DMS114 treated with DMSO at 0.1 percent for 48 hours (cell line): ENCODE results near the gene IL21.

Experiments
- DNase-seq: peaks from one replicate; lab custom pipeline; 2025; ENCODE audit not compliant: unreplicated experiment; lab: John Stamatoyannopoulos, UW

IL21 gene

GRCh38 chr4:122635205-122635604, 14.3 kb upstream of the IL21 start:
- no peak for DNase-seq

GRCh38 chr4:122633211-122633610, 12.3 kb upstream of the IL21 start:
- no peak for DNase-seq

DNA sequence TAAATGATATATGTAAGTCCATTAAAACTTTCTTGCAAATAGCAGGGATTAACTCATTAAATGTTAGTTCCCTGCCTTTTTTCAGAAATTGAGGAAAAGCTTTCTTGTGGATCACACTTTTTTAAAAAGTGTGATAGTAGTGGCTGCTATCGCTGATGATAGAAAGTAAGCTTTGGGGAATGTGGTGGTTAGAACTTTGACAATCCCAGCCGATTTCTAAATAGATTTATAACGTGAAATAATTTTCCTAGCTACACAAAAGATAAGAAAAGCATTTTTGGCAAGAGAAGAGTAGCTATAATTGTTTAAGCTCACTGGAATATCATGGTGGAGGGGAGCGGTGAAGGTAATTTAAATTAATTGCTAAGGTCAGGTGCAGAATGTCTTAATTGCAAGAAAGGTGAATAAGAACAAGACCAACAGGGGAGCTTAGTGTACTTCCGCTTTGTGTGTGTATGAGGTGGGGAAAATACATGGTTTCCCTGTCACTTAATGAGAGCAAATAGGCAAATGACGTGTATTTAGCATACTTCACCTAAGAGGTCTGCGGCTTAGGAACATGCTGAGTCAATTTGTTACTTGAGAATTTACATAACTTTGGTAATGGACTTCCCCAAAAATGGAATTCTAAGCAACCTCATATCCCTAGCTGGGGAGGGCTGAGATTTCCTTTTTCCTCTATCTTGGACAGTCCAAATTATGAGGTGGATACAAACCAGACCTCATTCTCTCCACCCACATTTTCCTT, 11.7 kb upstream of the IL21 start:
- no peak for DNase-seq

GRCh38 chr4:122625156-122625555, 4.3 kb upstream of the IL21 start:
- no peak for DNase-seq

GRCh38 chr4:122624205-122624604, 3.3 kb upstream of the IL21 start:
- no peak for DNase-seq

GRCh38 chr4:122623637-122624166, 2.8 kb upstream of the IL21 start:
- no peak for DNase-seq

DNA sequence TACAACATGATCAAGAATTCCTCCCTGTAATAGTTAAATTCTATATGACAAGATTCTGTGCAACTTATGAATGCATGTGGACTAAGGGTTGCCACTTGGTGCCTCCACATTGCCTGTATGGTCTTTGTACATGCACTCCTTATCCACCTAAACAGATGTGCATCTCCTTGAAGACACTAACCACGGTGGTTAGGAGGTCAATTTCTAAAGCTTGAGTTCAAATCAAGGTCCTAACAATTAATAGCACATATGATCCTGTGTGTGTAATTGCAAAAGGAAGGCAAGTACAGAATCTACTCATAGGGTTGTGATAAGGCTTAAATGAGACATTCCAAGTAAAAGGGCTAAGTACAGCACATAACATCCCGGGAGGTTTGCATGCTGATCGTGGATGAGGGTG, 1.5 kb upstream of the IL21 start:
- no peak for DNase-seq

- DNase-seq, result no peak
Measured at GRCh38 chr4:122619611-122620010, 1.3 kb downstream of the IL21 start.

- DNase-seq, result no peak
Measured at GRCh38 chr4:122617597-122618593, 3.0 kb downstream of the IL21 start.

GRCh38 chr4:122616915-122617596, 3.8 kb downstream of the IL21 start:
- DNase-seq, result no peak

- no peak for DNase-seq
Measured at GRCh38 chr4:122614621-122615020, 6.2 kb downstream of the IL21 start.

DNA sequence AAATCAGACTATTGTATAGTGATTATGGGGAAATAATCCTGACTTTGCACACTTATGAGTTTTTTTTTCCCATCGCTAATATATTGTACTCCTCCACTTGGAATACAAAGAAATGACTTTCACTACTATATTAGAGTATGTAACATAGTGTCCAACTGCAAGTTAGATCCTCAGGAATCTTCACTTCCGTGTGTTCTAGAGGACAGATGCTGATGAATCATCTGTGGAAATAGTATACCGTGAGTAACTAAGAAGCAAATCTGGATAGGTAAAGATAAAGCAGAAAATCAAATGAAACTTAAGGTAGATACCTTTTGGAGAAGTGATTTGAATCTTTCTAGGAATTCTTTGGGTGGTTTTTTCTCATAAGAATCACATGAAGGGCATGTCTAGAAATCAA, 8.3 kb downstream of the IL21 start:
- no peak for DNase-seq

GRCh38 chr4:122606364-122607043, 14.4 kb downstream of the IL21 start:
- DNase-seq, result no peak

- no peak for DNase-seq
Measured at GRCh38 chr4:122604146-122604545, 16.7 kb downstream of the IL21 start.

- DNase-seq, result no peak
Measured at GRCh38 chr4:122603156-122603574, 17.7 kb downstream of the IL21 start.

DNA sequence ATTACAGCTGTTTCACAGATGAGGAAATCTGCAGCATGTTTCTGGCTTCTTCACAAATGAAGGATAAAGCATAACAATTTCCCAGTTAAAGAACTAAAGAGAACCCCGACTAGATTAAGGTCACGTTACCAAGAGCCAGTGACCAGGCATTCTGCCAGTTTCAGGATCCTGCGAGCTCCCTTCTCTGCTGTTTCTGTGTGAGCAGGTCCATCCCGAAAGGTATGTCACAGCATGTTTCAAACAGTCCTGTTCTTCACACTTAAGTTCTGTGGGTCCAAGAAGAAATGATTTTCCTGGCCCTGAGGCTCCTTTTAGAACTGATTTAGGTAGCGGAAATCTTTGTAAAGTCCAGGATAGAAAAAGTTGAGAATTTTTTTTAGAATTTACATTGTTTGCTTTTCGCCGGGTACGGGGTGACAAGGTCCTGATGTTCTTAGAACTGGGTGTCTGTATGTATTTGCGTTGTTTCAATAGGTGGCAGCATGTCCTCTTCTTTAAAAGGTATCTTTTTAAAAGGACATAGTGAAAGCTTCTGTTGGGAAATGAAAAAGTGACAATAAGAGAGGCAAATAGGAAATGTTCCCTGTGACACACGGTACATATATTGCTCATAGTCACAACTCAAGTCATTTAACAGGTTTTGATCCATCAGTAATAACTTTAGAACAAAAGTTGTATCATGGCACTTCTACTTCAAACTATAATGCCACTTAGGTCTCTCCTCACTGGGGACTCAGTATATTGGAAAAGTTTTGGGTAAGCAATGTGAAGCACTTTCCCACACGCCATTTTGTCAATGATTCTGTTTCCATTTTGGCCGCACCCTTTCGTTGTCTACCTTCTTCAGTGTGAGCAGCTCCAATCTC, 18.4 kb downstream of the IL21 start:
- peak; percentile 13 for DNase-seq

DNA sequence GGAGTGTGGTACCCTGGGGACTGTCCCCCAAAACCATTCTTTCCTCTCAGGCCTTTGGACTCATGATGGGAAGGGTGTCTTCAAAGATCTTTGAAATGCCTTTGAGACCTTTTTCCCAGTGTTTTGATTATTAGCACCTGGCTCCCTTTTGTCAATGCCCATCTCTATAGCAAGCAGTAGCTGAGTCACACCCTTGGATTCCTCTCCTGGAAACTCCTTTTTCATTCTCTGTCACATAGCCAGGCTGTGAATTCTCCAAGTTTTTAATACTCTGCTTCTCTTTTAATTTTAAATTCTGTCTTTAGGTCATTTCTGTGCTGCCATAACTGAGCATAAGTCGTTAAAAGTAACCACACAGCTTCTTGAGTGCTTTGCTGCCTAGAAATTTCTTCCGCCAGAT, 29.7 kb downstream of the IL21 start:
- no peak for DNase-seq

DNA sequence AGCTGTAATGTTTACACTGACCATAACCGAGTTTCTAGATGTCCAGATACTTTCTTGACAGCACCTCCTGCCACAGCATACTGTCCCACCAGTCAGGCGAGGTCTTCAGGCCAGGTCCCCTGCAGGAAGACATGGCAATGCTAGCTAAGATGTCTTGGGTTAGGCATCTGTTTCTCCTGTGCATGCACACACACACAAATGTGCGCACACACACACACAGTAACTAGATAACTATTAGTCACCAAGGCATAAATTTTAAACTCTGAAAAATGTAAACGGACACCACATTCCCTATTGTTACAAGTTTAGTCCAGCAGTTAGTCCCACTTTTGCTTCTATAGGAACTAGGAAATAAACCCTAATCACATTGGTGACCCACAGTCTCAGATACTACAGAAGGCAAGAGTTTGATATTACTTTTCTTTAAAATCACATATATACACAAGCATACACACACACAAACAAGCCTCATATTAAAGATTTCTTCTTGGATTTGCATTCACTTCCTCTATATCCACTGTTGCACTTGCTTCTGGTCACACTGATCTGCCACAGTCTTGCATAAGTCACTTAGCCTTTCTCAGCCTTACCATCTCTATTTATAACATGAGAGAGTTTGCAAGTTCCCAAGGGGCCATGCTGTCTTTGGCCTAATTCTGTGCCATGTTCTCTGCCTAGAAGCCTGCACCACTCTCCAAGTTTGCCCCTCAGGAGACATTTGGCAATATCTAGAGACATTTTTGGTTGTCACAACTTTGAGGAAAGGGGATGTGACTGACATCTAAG, 32.2 kb downstream of the IL21 start:
- DNase-seq, result no peak

- no peak for DNase-seq
Measured at GRCh38 chr4:122584519-122584918, 36.3 kb downstream of the IL21 start.
